Heart right ventricle (tissue), 16 donors: ENCODE results near the gene HSPA4L. TPM values are rescaled to one million over a fixed set of nuclear protein-coding genes. Genes with fewer than 3 reads are reported as not detected.

ENCODE experiments used
- ATAC-seq, 8 donors: fragments of 200-7000 bp; cut with Tn5 transposase; one replicate each; pipeline ENCODE4 v1.9.1; 2020; ENCODE audit warnings: mild to moderate bottlenecking in 8 of 8, moderate library complexity in 8 of 8, moderate number of reproducible peaks in 1 of 8
- DNase-seq, 2 donors: peaks; one replicate each; pipeline ENCODE4 v3.0.0-alpha.2; 2020
- H3K27ac ChIP-seq, 10 donors: fragments of 200-600 bp; sonication (generic) in 2 of 10; one replicate each; pipeline versions ENCODE4 v1.5.0 to v1.8.0; 2020 to 2022; ENCODE audit warnings: mild to moderate bottlenecking in 3 of 10
- H3K27me3 ChIP-seq, 7 donors: fragments of 200-600 bp; one replicate each; pipeline ENCODE4 v1.8.0; 2021 to 2022; ENCODE audit warnings: mild to moderate bottlenecking in 2 of 7
- H3K36me3 ChIP-seq, 9 donors: fragments of 200-600 bp; sonication (generic) in 1 of 9; one replicate each; pipeline versions ENCODE4 v1.5.0 to v1.8.0; 2020 to 2022; ENCODE audit warnings: mild to moderate bottlenecking in 2 of 9
- H3K4me1 ChIP-seq, 9 donors: fragments of 200-600 bp; sonication (generic) in 1 of 9; one replicate each; pipeline versions ENCODE4 v1.5.0 to v1.8.0; 2020 to 2022; ENCODE audit warnings: mild to moderate bottlenecking in 4 of 9
- H3K4me3 ChIP-seq, 10 donors: fragments of 200-600 bp; sonication (generic) in 2 of 10; one replicate each; pipeline versions ENCODE4 v1.5.0 to v1.8.0; 2020 to 2022; ENCODE audit warnings: mild to moderate bottlenecking in 7 of 10, moderate library complexity in 2 of 10
- H3K9me3 ChIP-seq, 11 donors: fragments of 200-600 bp in 10 of 11; sonication (generic) in 2 of 11; one replicate each; pipeline versions ENCODE4 v1.5.0 to v1.8.0; 2013 to 2022; ENCODE audit warnings: mild to moderate bottlenecking in 2 of 11, control low read depth in 1 of 11, moderate library complexity in 1 of 11
- CTCF ChIP-seq, 9 donors: fragments of 200-600 bp; sonication (generic) in 2 of 9; IDR thresholded peaks; one replicate each; pipeline versions ENCODE4 v1.5.0 to v1.8.0; 2021 to 2022; ENCODE audit warnings: antibody characterized with exemption in 9 of 9, mild to moderate bottlenecking in 5 of 9, moderate library complexity in 1 of 9
- WGBS, 2 donors: extraction: QIAGEN DNeasy Blood & Tissue Kit; methylation state at CpG; one replicate each; pipeline ENCODE4 v1.1.7; 2013; ENCODE audit warnings: inconsistent platforms in 1 of 2; 5-methylcytosine and 5-hydroxymethylcytosine counted together
- intact Hi-C, 10 donors: fragments of 100-400 bp; cut with DNase I; formaldehyde crosslinking; loops; one replicate each; pipeline versions ENCODE4 v1.11.1 to v1.14.2; 2022
- polyA plus RNA-seq, 2 donors: library from polyadenylated mRNA; stranded (reverse); fragments of 200-250 nt; gene quantifications; one replicate each; pipeline ENCODE4 v1.2.3, GENCODE V29; 2013
- total RNA-seq, 10 donors: library from RNA; stranded (reverse); fragmentation: NEBNext Ultra II Directional in 3 of 10; extraction: Animal tissue kit (Norgen Biotek cat#: 25700) in 3 of 10; gene quantifications; one replicate each; pipeline versions ENCODE4 v1.2.1 to v1.2.4, GENCODE V29; 2021 to 2023
- donor health status: Arrhythmogenic right ventricular cardiomyopathy.
- donor health status: ischemic (EF 13 %, LVEDD 7.1; RV severe dilation, severe dysfunction).
- donor health status: healthy with polysubstance abuse.
- donor health status: DM: no; HTN: yes; CAD: no.
- donor health status: DM: no; HTN: no; CAD: no.
- donor health status: ischemic (EF 25% LVEDD 6.9; RV normal size, moderate dysfunction).
- donor health status: ischemic (EF 25% LVEDD 5.7; RV mildly dilated, moderate dysfunction).
- donor health status: healthy.
- donor health status: DM: yes; HTN: yes; CAD: no.
- donor health status: Ischemic cardiomyopathy.
- donor health status: ischemic (EF 35%, LVEDD 5.7; RV mildly dilated, moderate dysfunction).
- donor health status: nonischemic (EF 11% LVEDD 7.7; RV severe dilation, severe dysfunction).
- donor health status: DM: yes; HTN: yes; CAD: no.
- donor health status: PGD.
- donor health status: ischemic (EF 29% LVEDD 5.4; RV normal size, mild dysfunction).
- donor health status: nonischemic (EF 23%, LVEDD 6.1; RV moderate dilation, normal function).

The HSPA4L gene
- total and polyA plus RNA-seq, 12 donors, result 1.2 to 21.9 (median 11.1) TPM

DNA sequence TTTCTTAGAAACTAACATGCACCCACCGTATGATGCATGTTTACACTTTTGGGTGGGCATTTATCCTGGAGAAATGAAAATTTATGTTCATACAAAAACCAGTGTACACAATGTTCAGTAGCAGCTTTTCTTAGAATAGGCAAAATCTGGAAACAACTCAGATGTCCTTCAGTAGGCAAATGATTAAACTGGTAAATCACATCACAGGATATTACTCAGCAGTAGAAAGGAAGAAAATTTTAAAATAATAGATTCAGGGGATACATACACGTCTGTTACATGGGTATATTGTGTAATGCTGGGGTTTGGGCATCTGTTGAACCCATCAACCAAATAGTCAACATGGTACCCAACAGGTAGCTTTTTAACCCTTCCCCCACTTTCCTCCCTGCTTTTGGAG, 25.2 kb upstream of the HSPA4L start:
- DNase-seq (no peak), ATAC-seq (no peak)
- no peak overlapping the region for H3K4me3 ChIP-seq
- H3K27ac ChIP-seq, result no peak overlapping the region
- H3K27me3 ChIP-seq, result no peaks in the 10 kb centered on the region
- intact Hi-C loops, result no loop called here
- peaks cover 0 to 26% (median 5%) of the 10 kb centered on the region in 11 donors for H3K9me3 ChIP-seq
- no peaks in the 10 kb centered on the region for H3K36me3 ChIP-seq
- WGBS, 2 donors, result 75 to 80% methylated on average over 2 of the region's 2 CpGs
- TF ChIP-seq CTCF (IDR thresholded peaks at IDR 0.05), result no peak
- no peaks in the 10 kb centered on the region for H3K4me1 ChIP-seq

GRCh38 chr4:127759228-127759820, 22.8 kb upstream of the HSPA4L start:
- ATAC-seq (no peak), DNase-seq (no peak)
- Histone ChIP-seq H3K4me1 (no peaks in the 10 kb centered on the region), H3K4me3 (no peak overlapping the region), H3K9me3 (peaks cover 0 to 19% (median 5%) of the 10 kb centered on the region in 11 donors), H3K27ac (no peak overlapping the region), H3K36me3 (no peaks in the 10 kb centered on the region), H3K27me3 (no peaks in the 10 kb centered on the region)
- TF ChIP-seq CTCF (IDR thresholded peaks at IDR 0.05), result no peak
- WGBS, 2 donors, result 73 to 78% methylated on average over 2 of the region's 2 CpGs
- intact Hi-C loops, result no loop called here

GRCh38 chr4:127759893-127760292, 22.2 kb upstream of the HSPA4L start:
- ATAC-seq (no peak), DNase-seq (no peak)
- WGBS, 2 donors, result 76 to 83% methylated on average over 3 of the region's 3 CpGs
- Histone ChIP-seq H3K4me3 (no peak overlapping the region), H3K27me3 (no peaks in the 10 kb centered on the region), H3K4me1 (no peaks in the 10 kb centered on the region), H3K27ac (no peak overlapping the region), H3K36me3 (no peaks in the 10 kb centered on the region), H3K9me3 (peaks cover 0 to 17% (median 5%) of the 10 kb centered on the region in 11 donors)
- intact Hi-C loops, result no loop called here
- no peak for TF ChIP-seq CTCF (IDR thresholded peaks at IDR 0.05)

- intact Hi-C loops, result no loop called here
- Histone ChIP-seq H3K4me1 (no peaks in the 10 kb centered on the region), H3K27me3 (peaks cover 0 to 24% (median 0%) of the 10 kb centered on the region in 7 donors), H3K9me3 (no peaks in the 10 kb centered on the region), H3K4me3 (no peak overlapping the region), H3K36me3 (no peaks in the 10 kb centered on the region), H3K27ac (no peak overlapping the region)
- no peak for DNase-seq
- WGBS, 2 donors, result 61 to 70% methylated on average over 4 of the region's 4 CpGs
- no peak for TF ChIP-seq CTCF (IDR thresholded peaks at IDR 0.05)
- ATAC-seq, result no peak
Observed at GRCh38 chr4:127771535-127772275, 10.4 kb upstream of the HSPA4L start.
